ENCODE results near the gene FBN2. TPM values are rescaled to one million over a fixed set of nuclear protein-coding genes. Genes with fewer than 3 reads are reported as not detected.

FBN2 gene
- total RNA-seq, 1 experiment from 2014 or later: 0.42 TPM

DNA sequence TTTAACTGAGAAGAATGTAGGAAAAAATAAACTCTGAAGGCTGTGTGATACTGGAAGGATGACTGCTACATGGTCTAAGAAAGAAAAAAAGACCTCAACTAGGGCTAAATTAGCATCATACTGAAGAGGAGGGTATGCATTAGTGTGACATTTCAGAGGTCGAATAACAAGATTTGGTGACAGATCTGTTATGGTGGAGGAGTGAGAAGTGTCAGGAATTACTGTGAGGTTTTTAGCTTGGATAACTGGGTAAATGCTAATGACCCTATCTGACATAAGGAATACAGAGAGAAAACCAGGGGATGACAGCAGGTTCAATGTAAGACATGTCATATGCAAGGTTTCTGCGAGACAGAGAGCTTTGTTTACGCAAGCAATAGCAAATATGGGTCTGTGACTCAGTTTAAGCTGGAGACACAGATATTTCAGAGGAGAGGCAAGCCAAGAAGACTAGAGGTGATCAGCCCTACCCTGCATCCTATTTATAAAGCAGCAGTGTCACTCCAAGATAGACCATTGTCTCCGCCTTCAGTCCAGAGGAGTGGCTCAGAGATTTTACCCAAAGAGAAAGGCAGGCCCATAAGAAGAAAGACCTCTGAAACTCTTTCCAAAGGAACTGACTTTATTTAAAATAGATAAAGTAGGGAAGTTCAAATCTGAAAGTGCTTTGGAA lies 44.3 kb downstream of the FBN2 start:
- H3K36me3 ChIP-seq (ENCODE audit: control insufficient read depth in 1 of 2, insufficient read depth in 2 of 2, low read length in 2 of 2): no peaks in the 10 kb centered on the region
- H3K9me2 ChIP-seq (ENCODE audit: insufficient read depth): no peaks in the 10 kb centered on the region
- H3K27me3 ChIP-seq (ENCODE audit: insufficient read depth, low read length): no peaks in the 10 kb centered on the region
- no peak overlapping the region for H3K4me3 ChIP-seq (replicated peaks in 1 of 2; ENCODE audit: low read depth in 1 of 2, low read length in 2 of 2)
- TF ChIP-seq, protein P1, sequence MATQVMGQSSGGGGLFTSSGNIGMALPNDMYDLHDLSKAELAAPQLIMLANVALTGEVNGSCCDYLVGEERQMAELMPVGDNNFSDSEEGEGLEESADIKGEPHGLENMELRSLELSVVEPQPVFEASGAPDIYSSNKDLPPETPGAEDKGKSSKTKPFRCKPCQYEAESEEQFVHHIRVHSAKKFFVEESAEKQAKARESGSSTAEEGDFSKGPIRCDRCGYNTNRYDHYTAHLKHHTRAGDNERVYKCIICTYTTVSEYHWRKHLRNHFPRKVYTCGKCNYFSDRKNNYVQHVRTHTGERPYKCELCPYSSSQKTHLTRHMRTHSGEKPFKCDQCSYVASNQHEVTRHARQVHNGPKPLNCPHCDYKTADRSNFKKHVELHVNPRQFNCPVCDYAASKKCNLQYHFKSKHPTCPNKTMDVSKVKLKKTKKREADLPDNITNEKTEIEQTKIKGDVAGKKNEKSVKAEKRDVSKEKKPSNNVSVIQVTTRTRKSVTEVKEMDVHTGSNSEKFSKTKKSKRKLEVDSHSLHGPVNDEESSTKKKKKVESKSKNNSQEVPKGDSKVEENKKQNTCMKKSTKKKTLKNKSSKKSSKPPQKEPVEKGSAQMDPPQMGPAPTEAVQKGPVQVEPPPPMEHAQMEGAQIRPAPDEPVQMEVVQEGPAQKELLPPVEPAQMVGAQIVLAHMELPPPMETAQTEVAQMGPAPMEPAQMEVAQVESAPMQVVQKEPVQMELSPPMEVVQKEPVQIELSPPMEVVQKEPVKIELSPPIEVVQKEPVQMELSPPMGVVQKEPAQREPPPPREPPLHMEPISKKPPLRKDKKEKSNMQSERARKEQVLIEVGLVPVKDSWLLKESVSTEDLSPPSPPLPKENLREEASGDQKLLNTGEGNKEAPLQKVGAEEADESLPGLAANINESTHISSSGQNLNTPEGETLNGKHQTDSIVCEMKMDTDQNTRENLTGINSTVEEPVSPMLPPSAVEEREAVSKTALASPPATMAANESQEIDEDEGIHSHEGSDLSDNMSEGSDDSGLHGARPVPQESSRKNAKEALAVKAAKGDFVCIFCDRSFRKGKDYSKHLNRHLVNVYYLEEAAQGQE (IDR thresholded peaks at IDR 0.05; ENCODE audit: low read depth): no peak
- no peak for TF ChIP-seq POLR2AphosphoS5 (IDR thresholded peaks at IDR 0.05; ENCODE audit: low read depth, low read length)
- TF ChIP-seq ZNF274 (IDR thresholded peaks at IDR 0.05; ENCODE audit: low read depth, low read length): no peak
- no peak for TF ChIP-seq SP1 (IDR thresholded peaks at IDR 0.05; ENCODE audit: low read depth)
- TF ChIP-seq MAX (IDR thresholded peaks at IDR 0.05): no peak
- TF ChIP-seq SIN3A (IDR thresholded peaks at IDR 0.05; ENCODE audit: low read depth): no peak
- TF ChIP-seq, protein P2, sequence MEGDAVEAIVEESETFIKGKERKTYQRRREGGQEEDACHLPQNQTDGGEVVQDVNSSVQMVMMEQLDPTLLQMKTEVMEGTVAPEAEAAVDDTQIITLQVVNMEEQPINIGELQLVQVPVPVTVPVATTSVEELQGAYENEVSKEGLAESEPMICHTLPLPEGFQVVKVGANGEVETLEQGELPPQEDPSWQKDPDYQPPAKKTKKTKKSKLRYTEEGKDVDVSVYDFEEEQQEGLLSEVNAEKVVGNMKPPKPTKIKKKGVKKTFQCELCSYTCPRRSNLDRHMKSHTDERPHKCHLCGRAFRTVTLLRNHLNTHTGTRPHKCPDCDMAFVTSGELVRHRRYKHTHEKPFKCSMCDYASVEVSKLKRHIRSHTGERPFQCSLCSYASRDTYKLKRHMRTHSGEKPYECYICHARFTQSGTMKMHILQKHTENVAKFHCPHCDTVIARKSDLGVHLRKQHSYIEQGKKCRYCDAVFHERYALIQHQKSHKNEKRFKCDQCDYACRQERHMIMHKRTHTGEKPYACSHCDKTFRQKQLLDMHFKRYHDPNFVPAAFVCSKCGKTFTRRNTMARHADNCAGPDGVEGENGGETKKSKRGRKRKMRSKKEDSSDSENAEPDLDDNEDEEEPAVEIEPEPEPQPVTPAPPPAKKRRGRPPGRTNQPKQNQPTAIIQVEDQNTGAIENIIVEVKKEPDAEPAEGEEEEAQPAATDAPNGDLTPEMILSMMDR (IDR thresholded peaks at IDR 0.05 in 2 of 3, conservative IDR thresholded peaks at IDR 0.05 in 1 of 3; ENCODE audit: borderline replicate concordance in 1 of 3, insufficient read depth in 1 of 3, low read depth in 2 of 3, low read length in 2 of 3): no peak
- ChIA-PET RAD21 (ENCODE audit: low non-redundant PET in 1 of 2, low total read pairs in 2 of 2, uncharacterized antibody in 2 of 2, unreplicated experiment in 2 of 2) (no interaction called here), CTCF (no interaction called here), POLR2A (no interaction called here)
- H2AFZ ChIP-seq (ENCODE audit: low read depth, low read length, poor library complexity, severe bottlenecking): no peak overlapping the region
- no peaks in the 10 kb centered on the region for H4K20me1 ChIP-seq (ENCODE audit: insufficient read depth)
- intact Hi-C loops (cut with micrococcal nuclease): loop anchor here (10.0 kb wide), 1 partner anchor 749 kb away; no protein-coding TSS in a partner anchor
- no peak overlapping the region for H3K4me2 ChIP-seq (ENCODE audit: low read length)
- H3K27ac ChIP-seq (ENCODE audit: low read depth, low read length): no peak overlapping the region
- H3K4me1 ChIP-seq (ENCODE audit: control insufficient read depth in 1 of 2, insufficient read depth in 2 of 2, low read length in 2 of 2): no peaks in the 10 kb centered on the region
- ATAC-seq (no peak), DNase-seq (ENCODE audit: low read depth, low spot score) (no peak)
- no peak overlapping the region for H3K9ac ChIP-seq (ENCODE audit: low read length)
- no peaks in the 10 kb centered on the region for H3K79me2 ChIP-seq (ENCODE audit: insufficient read depth, low read length)
- no TSS peak for BruUV-seq (replicated peaks)
- H3K9me3 ChIP-seq (ENCODE audit: control insufficient read depth in 1 of 2, insufficient read depth in 1 of 2, low read depth in 1 of 2, low read length in 2 of 2): no peaks in the 10 kb centered on the region
